Measurements from ENCODE around the gene HSP90AB1.

- TF ChIP-seq MYC (IDR thresholded peaks at IDR 0.05; ENCODE audit: borderline replicate concordance, low read length) (no peak), MAX (IDR thresholded peaks at IDR 0.05) (no peak)
These were observed 37.2 kb downstream of the HSP90AB1 start for GRCh38 chr6:44284121-44284520.

Data from A549 (cell line).